GM12873 (cell line): ENCODE data around the gene RPS3.

Experiments
- CTCF ChIP-seq: IDR thresholded peaks from 2 replicates; pipeline ENCODE4 v1.5.1; 2012; ENCODE audit warnings: low read depth, mild to moderate bottlenecking, moderate library complexity, low read length, control low read depth; ENCODE audit not compliant: insufficient read depth; ENCODE audit errors: missing control alignments

The RPS3 gene

DNA sequence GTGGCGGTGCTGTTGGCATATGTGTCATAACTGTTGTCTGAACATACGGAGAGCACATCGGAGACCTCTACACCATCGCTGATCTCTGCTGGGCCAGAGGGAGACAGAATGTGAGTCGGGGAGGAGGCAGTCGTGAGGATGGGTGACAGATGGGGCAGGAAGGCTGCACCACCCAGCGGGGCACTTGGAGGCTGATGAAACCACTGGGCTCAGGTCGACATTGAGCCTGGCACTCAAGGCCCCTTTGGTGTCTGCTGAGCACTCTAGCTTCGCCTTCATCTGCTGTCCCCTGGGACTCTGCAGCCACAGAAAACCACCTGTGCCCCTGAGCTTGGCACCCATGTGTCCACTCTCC is 36.2 kb downstream of the RPS3 start:
- no peak for TF ChIP-seq CTCF

- TF ChIP-seq CTCF = no peak
Observed at GRCh38 chr11:75436806-75437205, 37.5 kb downstream of the RPS3 start.

DNA sequence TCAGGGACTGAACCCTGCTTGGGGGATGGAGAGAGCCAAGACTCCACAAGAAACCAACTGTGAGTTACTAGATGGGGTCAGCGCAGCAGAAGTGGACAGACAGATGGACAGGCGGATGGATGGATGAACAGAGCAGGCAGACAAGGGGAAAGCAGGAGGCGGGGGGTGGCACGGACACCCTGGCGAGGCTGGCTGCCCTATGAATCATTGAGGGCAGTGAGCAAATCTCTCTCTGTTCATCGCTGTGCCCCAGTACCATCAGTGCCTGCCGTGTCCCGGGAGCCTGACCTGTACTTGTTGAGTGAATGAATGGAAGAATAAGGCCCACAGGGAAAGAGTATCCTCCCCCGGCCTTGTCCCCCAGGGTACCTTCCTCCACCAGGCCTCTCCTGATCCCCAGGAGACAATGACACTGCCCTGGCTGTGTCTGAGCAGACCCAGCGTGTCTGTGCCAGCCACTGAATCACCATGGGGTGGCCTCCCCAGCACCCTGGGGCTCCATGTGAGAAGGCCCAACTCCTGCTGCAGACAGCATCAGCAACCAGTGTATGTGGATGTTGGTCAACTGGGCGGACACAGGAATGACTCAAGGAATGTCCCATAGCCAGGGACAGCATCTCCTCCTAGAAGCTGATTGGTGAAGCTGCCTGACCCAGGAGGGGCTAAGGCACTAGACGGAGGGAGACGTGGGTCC is 38.8 kb downstream of the RPS3 start:
- no peak for TF ChIP-seq CTCF

DNA sequence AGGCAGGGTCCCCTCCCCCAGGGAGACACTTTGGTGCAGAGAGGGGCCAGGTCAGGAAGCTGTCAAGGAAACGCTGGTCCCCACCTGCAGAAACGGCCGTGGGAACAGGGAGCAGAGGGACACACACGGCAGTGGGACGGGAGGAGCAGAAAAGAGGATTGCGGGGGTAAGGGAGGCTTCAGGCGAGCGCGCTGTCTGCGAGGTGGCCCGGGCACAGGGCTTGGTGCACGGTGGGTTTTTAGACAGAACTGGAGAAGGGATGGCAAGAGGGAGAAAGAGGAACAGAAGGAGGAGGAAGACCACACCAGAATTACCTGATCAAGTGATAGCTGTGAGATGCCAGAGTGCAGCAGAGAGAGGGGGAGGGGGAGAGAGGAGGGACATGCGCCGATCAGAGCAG is 39.7 kb downstream of the RPS3 start:
- TF ChIP-seq CTCF = no peak

- no peak for TF ChIP-seq CTCF
Observed at GRCh38 chr11:75439495-75440120, 40.3 kb downstream of the RPS3 start.

- TF ChIP-seq CTCF = no peak
Observed at GRCh38 chr11:75440960-75441803, 41.9 kb downstream of the RPS3 start.

DNA sequence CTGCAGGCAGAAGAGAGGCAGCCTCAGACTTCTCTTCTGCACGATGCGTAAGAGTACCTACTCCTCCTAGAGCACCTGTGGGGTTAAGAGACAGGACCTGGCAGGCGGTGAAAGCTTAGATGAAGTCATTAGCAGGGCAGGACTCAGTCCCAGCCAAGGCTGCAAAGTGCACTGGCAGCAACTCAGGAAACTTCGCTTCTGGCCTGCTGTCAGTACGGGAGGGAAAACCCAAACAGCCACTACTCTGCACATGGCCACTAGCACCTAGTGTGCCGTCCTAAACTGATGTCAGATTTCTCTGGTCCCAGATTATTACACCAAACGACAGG is 42.5 kb downstream of the RPS3 start:
- TF ChIP-seq CTCF = no peak
